Measurements from ENCODE around the gene GSPT1.
"Not testable (repeated sequence)": the region's sequence is repeated elsewhere in the genome, so short reads cannot be mapped to it uniquely, and the experiment has no call there.

GSPT1 gene

DNA sequence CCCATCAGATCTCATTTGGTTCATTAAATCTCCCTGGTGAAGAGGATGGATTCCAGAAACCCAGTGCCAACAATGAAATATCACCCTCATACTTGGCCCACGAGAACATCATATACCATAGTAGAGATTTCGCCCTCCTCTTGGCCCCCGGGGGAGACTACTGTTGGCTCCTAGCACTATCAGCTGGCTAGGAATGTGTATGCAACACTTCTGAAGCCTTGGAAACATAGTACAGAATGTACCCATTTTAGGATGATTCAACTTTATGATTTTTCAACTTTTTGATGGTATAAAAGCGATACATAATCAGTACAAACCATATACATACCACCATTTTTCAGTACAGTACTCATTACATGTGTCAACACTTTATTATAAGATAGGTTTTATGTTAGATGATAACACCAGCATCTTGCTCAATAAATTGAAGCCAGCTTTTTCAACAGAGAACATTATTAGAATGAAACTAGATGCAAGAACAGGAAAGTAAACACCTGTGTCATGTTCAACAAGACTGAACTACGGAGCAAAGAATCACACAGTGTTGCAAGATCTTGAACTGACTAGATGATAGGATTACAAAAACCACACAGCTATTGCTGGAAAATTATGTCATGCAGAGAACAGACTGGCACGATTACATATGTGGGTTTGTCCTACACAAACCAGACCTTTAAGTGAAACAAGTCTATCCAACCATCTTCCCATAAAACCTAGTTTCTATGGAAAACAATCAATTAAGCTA lies 81.6 kb downstream of the GSPT1 start:
- H3K27ac ChIP-seq = no peak overlapping the region
- no peak overlapping the region for H2AFZ ChIP-seq

DNA sequence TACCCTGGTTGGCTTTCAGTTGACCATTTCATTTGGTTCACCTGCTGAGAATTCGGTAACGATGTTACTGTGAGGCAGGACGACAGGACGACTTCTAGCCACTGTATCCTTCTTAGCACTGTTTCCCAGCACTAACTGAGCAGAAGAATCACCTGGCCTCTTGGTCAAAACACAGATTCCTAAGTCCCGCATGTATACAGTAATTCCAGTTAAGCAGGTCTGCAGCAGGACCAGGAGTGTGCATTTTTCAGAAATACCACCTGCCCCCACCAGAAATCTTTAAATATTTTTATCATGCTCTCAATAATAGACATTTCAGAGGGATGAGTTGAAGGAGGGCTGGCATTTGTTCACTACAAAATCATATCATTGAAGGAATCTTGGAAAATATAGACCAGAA lies 87.1 kb downstream of the GSPT1 start:
- H3K4me2 ChIP-seq (ENCODE audit: low read length) = no peak overlapping the region
- no peak overlapping the region for H3K4me3 ChIP-seq (ENCODE audit: low read depth, low read length)
- H3K4me1 ChIP-seq = no peaks in the 10 kb centered on the region
- H2AFZ ChIP-seq = no peak overlapping the region
- H3K27ac ChIP-seq = no peak overlapping the region
- H3K9me3 ChIP-seq (ENCODE audit: control insufficient read depth, low read length) = no peaks in the 10 kb centered on the region
- no peaks in the 10 kb centered on the region for H3K27me3 ChIP-seq (ENCODE audit: control insufficient read depth, insufficient read depth, low read length)
- H3K36me3 ChIP-seq (ENCODE audit: control insufficient read depth, insufficient read depth, low read length) = no peaks in the 10 kb centered on the region
- no peak overlapping the region for H3K9ac ChIP-seq
- TF ChIP-seq, protein P1, sequence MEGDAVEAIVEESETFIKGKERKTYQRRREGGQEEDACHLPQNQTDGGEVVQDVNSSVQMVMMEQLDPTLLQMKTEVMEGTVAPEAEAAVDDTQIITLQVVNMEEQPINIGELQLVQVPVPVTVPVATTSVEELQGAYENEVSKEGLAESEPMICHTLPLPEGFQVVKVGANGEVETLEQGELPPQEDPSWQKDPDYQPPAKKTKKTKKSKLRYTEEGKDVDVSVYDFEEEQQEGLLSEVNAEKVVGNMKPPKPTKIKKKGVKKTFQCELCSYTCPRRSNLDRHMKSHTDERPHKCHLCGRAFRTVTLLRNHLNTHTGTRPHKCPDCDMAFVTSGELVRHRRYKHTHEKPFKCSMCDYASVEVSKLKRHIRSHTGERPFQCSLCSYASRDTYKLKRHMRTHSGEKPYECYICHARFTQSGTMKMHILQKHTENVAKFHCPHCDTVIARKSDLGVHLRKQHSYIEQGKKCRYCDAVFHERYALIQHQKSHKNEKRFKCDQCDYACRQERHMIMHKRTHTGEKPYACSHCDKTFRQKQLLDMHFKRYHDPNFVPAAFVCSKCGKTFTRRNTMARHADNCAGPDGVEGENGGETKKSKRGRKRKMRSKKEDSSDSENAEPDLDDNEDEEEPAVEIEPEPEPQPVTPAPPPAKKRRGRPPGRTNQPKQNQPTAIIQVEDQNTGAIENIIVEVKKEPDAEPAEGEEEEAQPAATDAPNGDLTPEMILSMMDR (IDR thresholded peaks at IDR 0.05) = no peak
- H3K79me2 ChIP-seq = no peaks in the 10 kb centered on the region

More for the DNA sequence above, 81.6 kb downstream of the GSPT1 start:
- Histone ChIP-seq H3K79me2 (no peaks in the 10 kb centered on the region), H3K4me3 (ENCODE audit: low read depth, low read length) (no peak overlapping the region), H3K9ac (no peak overlapping the region), H3K4me2 (ENCODE audit: low read length) (no peak overlapping the region), H3K36me3 (ENCODE audit: control insufficient read depth, insufficient read depth, low read length) (no peaks in the 10 kb centered on the region), H3K27me3 (ENCODE audit: control insufficient read depth, insufficient read depth, low read length) (no peaks in the 10 kb centered on the region), H3K4me1 (no peaks in the 10 kb centered on the region), H3K9me3 (ENCODE audit: control insufficient read depth, low read length) (no peaks in the 10 kb centered on the region)
- TF ChIP-seq, protein P1 (IDR thresholded peaks at IDR 0.05) = no peak

DNA sequence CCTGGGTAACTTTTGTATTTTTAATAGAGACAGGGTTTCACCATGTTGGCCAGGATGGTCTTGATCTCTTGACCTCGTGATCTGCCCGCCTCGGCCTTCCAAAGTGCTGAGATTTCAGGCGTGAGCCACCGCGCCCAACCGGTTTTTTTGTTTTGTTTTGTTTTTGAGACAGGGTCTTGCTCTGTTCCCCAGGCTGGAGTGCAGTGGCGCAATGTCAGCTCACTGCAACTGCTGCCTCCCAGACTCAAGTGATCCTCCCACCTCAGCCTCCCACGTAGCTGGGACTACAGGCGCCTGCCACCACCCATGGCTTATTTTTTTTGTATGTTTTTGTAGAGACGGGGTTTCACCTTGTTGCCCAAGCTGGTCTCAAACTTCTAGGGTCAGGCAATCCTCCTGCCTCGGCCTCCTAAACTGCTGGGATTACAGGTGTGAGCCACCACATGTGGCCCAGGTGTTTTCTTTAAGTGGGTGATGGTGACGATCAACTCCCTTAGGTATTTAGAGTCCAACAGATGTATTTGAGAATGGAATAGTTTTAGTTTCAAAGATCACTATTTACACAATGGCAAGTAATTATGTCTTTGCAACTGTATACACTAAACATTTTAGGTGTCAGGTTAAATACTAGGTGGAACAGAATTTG lies 90.1 kb downstream of the GSPT1 start:
- H3K79me2 ChIP-seq; H3K27ac ChIP-seq; H3K27me3 ChIP-seq (ENCODE audit: control insufficient read depth, insufficient read depth, low read length); H3K36me3 ChIP-seq (ENCODE audit: control insufficient read depth, insufficient read depth, low read length); H3K9me3 ChIP-seq (ENCODE audit: control insufficient read depth, low read length); H3K9ac ChIP-seq; H3K4me2 ChIP-seq (ENCODE audit: low read length); H3K4me1 ChIP-seq; H3K4me3 ChIP-seq (ENCODE audit: low read depth, low read length); H2AFZ ChIP-seq: not testable (repeated sequence)

DNA sequence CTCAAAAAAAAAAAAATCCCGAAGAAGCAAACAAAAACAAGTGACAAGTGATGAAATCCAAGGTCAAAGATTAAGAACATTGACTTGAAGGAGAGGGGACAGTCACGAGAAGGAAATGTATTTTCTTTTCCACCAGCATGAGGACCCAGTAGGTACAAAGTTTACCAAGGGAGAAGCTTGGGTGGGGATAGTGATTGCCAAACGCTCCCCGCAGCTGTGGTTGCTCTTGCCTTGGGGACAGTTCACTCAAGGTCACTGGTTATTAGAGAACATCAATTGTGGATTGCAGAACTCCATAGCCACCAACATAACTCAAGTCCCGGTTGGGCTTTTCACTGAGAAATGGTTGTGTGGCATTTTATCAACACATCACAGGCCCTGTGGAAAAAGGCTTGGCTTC lies 91.4 kb downstream of the GSPT1 start:
- TF ChIP-seq, protein P1 (IDR thresholded peaks at IDR 0.05) = no peak
- Histone ChIP-seq H2AFZ (peak overlapping the region; percentile 77), H3K79me2 (no peaks in the 10 kb centered on the region), H3K27me3 (ENCODE audit: control insufficient read depth, insufficient read depth, low read length) (no peaks in the 10 kb centered on the region), H3K4me2 (ENCODE audit: low read length) (peak overlapping the region; percentile 39), H3K4me3 (ENCODE audit: low read depth, low read length) (no peak overlapping the region), H3K4me1 (no peaks in the 10 kb centered on the region), H3K27ac (peak overlapping the region; percentile 83), H3K36me3 (ENCODE audit: control insufficient read depth, insufficient read depth, low read length) (no peaks in the 10 kb centered on the region), H3K9ac (no peak overlapping the region), H3K9me3 (ENCODE audit: control insufficient read depth, low read length) (no peaks in the 10 kb centered on the region)

DNA sequence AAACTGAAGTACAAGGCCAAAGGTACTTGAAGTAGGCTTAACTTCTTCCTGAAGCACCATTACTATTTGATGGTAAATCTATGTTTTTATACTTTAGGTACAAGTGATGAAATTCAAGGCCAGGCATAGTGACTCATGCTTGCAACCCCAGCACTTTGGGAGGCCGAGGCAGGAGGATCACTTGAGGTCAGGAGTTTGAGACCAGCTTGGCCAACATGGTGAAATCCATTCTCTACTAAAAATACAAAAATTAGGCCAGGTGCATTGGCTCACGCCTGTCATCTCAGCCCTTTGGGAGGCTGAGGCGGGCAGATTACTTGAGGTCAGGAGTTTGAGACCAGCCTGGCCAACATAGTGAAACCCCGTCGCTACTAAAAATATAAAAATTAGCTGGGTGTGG lies 92.1 kb downstream of the GSPT1 start:
- not testable (repeated sequence) for H3K9ac ChIP-seq; H3K79me2 ChIP-seq; H3K27me3 ChIP-seq (ENCODE audit: control insufficient read depth, insufficient read depth, low read length); H3K9me3 ChIP-seq (ENCODE audit: control insufficient read depth, low read length); H3K4me3 ChIP-seq (ENCODE audit: low read depth, low read length); H2AFZ ChIP-seq; H3K4me2 ChIP-seq (ENCODE audit: low read length); H3K4me1 ChIP-seq; H3K36me3 ChIP-seq (ENCODE audit: control insufficient read depth, insufficient read depth, low read length)
- H3K27ac ChIP-seq = peak overlapping the region; percentile 83
